HFFc6 (cell line): ENCODE measurements around the gene C10orf95. TPM values are rescaled to one million over a fixed set of nuclear protein-coding genes. Genes with fewer than 3 reads are reported as not detected.

Experiments
- DNase-seq: peaks from one replicate; pipeline ENCODE4 v3.0.0-alpha.2; 2018
- H3K27ac Mint-ChIP-seq: 2 replicates; pipeline ENCODE4 v1.8.0; 2020; ENCODE audit warnings: mild to moderate bottlenecking, mixed read lengths
- H3K27me3 Mint-ChIP-seq: 2 replicates; pipeline ENCODE4 v1.8.0; 2021; ENCODE audit warnings: mild to moderate bottlenecking, moderate library complexity, mixed read lengths; ENCODE audit not compliant: insufficient read depth
- H3K36me3 Mint-ChIP-seq: 2 replicates; pipeline ENCODE4 v1.8.0; 2021; ENCODE audit warnings: low read depth, mixed read lengths
- H3K4me1 Mint-ChIP-seq: 2 replicates; pipeline ENCODE4 v1.8.0; 2020; ENCODE audit warnings: low read depth, mixed read lengths
- H3K4me3 Mint-ChIP-seq: 2 replicates; pipeline ENCODE4 v1.8.0; 2020; ENCODE audit warnings: mild to moderate bottlenecking, moderate library complexity, mixed read lengths
- H3K9me3 Mint-ChIP-seq: 2 replicates; pipeline ENCODE4 v1.8.0; 2020; ENCODE audit warnings: mild to moderate bottlenecking, mixed read lengths
- CTCF ChIP-seq: fragments of 200-600 bp; sonication (generic); IDR thresholded peaks from 2 replicates; pipeline ENCODE4 v1.5.0; 2021; ENCODE audit warnings: antibody characterized with exemption, mild to moderate bottlenecking
- total RNA-seq, 6 experiments: library from RNA; stranded (reverse); fragmentation: NEBNext Ultra II Directional; extraction: Animal tissue kit (Norgen Biotek cat#: 25700); gene quantifications; 2 replicates in 1 of 6; 3 replicates in 5 of 6; pipeline ENCODE4 v1.2.3, GENCODE V29; 2021

The C10orf95 gene
- total RNA-seq, 6 experiments from 2014 or later = 0.12 TPM; not detected in 5

DNA sequence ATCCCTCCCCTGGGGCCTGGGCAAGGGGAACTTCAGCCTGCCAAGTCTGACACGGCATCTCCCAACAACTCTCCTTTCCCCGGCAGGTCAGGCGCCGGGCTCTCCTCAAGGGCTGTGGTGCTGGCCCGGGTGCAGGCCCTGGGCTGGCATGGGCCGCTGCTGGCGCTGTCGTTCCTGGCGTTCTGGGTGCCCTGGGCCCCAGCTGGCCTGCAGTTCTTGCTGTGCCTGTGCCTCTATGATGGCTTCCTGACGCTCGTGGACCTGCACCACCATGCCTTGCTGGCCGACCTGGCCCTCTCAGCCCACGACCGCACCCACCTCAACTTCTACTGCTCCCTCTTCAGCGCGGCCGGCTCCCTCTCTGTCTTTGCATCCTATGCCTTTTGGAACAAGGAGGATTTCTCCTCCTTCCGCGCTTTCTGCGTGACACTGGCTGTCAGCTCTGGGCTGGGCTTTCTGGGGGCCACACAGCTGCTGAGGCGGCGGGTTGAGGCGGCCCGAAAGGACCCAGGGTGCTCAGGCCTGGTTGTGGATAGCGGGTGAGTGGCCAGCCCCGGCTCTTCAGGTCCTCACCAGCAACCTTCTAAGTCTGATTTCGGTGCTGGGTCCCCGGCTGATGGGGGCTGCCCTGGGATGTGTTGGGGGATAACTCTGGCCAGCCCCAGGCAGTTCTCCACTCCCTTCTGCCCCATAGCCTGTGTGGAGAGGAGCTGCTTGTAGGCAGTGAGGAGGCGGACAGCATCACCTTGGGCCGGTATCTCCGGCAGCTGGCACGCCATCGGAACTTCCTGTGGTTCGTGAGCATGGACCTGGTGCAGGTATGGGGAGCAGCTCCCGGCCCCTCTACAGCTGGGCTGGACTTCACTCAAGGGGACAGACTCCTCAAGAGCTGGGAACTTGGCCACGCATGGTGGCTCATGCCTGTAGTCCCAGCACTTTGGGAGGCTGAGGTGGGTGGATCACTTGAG is 19.5 kb upstream of the C10orf95 start:
- TF ChIP-seq CTCF = no peak
- Mint-ChIP-seq H3K4me1 (no peaks in the 10 kb centered on the region), H3K36me3 (no peaks in the 10 kb centered on the region), H3K27ac (no peak overlapping the region), H3K9me3 (no peaks in the 10 kb centered on the region), H3K4me3 (no peak overlapping the region), H3K27me3 (no peaks in the 10 kb centered on the region; the same call in none of the 2 replicates)
- DNase-seq = no peak

DNA sequence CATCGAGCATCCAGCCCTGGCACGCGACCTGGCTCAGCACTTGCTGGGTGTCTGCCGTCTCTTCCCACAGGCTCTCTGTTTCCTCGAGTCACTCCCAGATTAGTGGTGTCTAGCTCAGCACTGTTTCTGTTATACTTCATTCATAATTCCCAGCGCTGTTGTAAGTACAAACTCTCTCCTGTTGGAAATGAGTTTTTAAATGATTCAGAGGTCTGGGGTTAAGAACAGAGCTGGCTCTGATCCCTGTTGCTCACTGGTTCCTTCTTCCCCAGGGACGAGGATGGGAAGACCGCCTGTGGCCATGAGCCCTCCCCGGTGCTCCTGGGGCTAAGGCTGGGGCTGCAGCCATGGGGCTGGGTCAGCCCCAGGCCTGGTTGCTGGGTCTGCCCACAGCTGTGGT is 17.3 kb upstream of the C10orf95 start:
- H3K36me3 Mint-ChIP-seq = no peaks in the 10 kb centered on the region
- no peaks in the 10 kb centered on the region for H3K4me1 Mint-ChIP-seq
- peaks cover 2% of the 10 kb centered on the region for H3K27me3 Mint-ChIP-seq
- no peak overlapping the region for H3K27ac Mint-ChIP-seq
- no peak overlapping the region for H3K4me3 Mint-ChIP-seq
- no peaks in the 10 kb centered on the region for H3K9me3 Mint-ChIP-seq
- TF ChIP-seq CTCF = no peak
- DNase-seq = no peak

DNA sequence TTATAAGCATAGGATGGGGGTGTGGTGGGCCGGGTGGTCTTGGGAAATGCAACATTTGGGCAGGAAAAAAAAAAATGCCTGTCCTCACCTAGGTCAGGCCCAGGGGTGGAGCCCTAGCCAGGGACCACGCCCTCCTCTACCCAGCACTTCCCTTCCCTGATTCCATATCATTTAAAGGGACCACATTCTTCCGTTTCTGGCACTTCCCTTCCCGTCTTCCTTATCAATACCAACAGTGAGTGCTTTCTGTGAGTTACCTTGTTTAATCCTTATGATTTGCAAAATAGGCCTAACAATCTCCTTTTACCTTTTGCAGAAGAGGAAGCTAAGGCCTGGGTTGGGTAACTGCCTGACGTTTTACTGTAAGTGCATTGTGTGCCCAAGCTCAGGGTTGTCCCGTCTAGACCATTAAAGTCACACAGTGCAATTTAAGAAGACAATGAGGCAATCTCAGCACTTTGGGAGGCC is 16.7 kb upstream of the C10orf95 start:
- no peak for TF ChIP-seq CTCF
- Mint-ChIP-seq H3K36me3 (no peaks in the 10 kb centered on the region), H3K27me3 (peaks cover 2% of the 10 kb centered on the region), H3K4me3 (no peak overlapping the region), H3K9me3 (no peaks in the 10 kb centered on the region), H3K4me1 (no peaks in the 10 kb centered on the region), H3K27ac (no peak overlapping the region)
- no peak for DNase-seq

- H3K27ac Mint-ChIP-seq = no peak overlapping the region
- H3K4me3 Mint-ChIP-seq = no peak overlapping the region
- no peak for TF ChIP-seq CTCF
- H3K27me3 Mint-ChIP-seq = peaks cover 2% of the 10 kb centered on the region
- H3K36me3 Mint-ChIP-seq = no peaks in the 10 kb centered on the region
- peaks cover 6% of the 10 kb centered on the region; the same call in 1 of the 2 replicates for H3K4me1 Mint-ChIP-seq
- no peak for DNase-seq
- no peaks in the 10 kb centered on the region for H3K9me3 Mint-ChIP-seq
These were observed 16.0 kb upstream of the C10orf95 start for GRCh38 chr10:102467318-102467717.

DNA sequence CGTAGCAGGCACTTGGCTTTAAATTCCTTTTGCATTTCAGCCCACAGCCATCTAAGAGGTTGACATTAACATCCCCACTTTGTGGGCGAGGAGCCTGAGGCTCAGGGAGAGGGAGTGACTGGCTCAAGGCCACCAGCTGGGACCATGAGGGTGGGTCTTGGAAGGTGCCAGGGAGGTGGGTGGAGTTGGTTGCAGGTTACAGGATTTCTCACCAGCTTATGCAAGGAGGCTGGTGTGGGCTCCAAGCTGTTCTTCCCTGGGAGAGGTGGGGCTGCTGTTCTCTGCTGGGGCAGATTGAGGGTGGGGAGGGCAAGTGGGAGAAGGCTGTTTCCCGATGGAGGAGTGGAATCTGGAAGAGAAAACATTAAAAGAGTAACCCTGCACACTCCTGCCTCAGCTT is 14.1 kb upstream of the C10orf95 start:
- TF ChIP-seq CTCF = no peak
- no peak overlapping the region for H3K4me3 Mint-ChIP-seq
- H3K4me1 Mint-ChIP-seq = peaks cover 22% of the 10 kb centered on the region
- no peak overlapping the region for H3K27ac Mint-ChIP-seq
- H3K9me3 Mint-ChIP-seq = no peaks in the 10 kb centered on the region
- no peaks in the 10 kb centered on the region for H3K36me3 Mint-ChIP-seq
- no peak for DNase-seq
- peaks cover 2% of the 10 kb centered on the region for H3K27me3 Mint-ChIP-seq
